Neutrophil (primary cell): ENCODE measurements around the gene PPP1R18.

Experiments used
- H3K27ac ChIP-seq: fragments of 200-600 bp; sonication (generic); 2 replicates; pipeline ENCODE4 v1.5.1; 2016; ENCODE audit warnings: mild to moderate bottlenecking, moderate library complexity
- H3K27me3 ChIP-seq: fragments of 200-600 bp; sonication (generic); 2 replicates; pipeline ENCODE4 v1.6.0; 2016; ENCODE audit warnings: mild to moderate bottlenecking
- H3K36me3 ChIP-seq: fragments of 200-600 bp; sonication (generic); 2 replicates; pipeline ENCODE4 v1.5.1; 2017
- H3K4me1 ChIP-seq, 2 experiments: fragments of 200-600 bp in 1 of 2; sonication (generic) in 1 of 2; 1 replicate in 1 of 2; 2 replicates in 1 of 2; pipeline versions ENCODE4 v1.5.1 to v1.6.1; 2013 to 2016; ENCODE audit warnings: low read depth in 1 of 2, low read length in 1 of 2, mild to moderate bottlenecking in 1 of 2, moderate library complexity in 1 of 2; ENCODE audit not compliant: control insufficient read depth in 1 of 2, insufficient read depth in 1 of 2
- H3K4me3 ChIP-seq, 2 experiments: fragments of 200-600 bp in 1 of 2; sonication (generic) in 1 of 2; 1 replicate in 1 of 2; 2 replicates in 1 of 2; pipeline ENCODE4 v1.5.1; 2013 to 2016; ENCODE audit warnings: low read depth in 1 of 2, low read length in 1 of 2, mild to moderate bottlenecking in 1 of 2, moderate library complexity in 1 of 2
- H3K9me3 ChIP-seq: fragments of 200-600 bp; sonication (generic); 2 replicates; pipeline ENCODE4 v1.5.1; 2016
- TF ChIP-seq, protein P1 (sequence below): fragments of 200-600 bp; sonication (generic); IDR thresholded peaks from 2 replicates; pipeline ENCODE4 v1.5.1; 2016; ENCODE audit warnings: antibody characterized with exemption

Gene PPP1R18, protein sequence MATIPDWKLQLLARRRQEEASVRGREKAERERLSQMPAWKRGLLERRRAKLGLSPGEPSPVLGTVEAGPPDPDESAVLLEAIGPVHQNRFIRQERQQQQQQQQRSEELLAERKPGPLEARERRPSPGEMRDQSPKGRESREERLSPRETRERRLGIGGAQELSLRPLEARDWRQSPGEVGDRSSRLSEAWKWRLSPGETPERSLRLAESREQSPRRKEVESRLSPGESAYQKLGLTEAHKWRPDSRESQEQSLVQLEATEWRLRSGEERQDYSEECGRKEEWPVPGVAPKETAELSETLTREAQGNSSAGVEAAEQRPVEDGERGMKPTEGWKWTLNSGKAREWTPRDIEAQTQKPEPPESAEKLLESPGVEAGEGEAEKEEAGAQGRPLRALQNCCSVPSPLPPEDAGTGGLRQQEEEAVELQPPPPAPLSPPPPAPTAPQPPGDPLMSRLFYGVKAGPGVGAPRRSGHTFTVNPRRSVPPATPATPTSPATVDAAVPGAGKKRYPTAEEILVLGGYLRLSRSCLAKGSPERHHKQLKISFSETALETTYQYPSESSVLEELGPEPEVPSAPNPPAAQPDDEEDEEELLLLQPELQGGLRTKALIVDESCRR

DNA sequence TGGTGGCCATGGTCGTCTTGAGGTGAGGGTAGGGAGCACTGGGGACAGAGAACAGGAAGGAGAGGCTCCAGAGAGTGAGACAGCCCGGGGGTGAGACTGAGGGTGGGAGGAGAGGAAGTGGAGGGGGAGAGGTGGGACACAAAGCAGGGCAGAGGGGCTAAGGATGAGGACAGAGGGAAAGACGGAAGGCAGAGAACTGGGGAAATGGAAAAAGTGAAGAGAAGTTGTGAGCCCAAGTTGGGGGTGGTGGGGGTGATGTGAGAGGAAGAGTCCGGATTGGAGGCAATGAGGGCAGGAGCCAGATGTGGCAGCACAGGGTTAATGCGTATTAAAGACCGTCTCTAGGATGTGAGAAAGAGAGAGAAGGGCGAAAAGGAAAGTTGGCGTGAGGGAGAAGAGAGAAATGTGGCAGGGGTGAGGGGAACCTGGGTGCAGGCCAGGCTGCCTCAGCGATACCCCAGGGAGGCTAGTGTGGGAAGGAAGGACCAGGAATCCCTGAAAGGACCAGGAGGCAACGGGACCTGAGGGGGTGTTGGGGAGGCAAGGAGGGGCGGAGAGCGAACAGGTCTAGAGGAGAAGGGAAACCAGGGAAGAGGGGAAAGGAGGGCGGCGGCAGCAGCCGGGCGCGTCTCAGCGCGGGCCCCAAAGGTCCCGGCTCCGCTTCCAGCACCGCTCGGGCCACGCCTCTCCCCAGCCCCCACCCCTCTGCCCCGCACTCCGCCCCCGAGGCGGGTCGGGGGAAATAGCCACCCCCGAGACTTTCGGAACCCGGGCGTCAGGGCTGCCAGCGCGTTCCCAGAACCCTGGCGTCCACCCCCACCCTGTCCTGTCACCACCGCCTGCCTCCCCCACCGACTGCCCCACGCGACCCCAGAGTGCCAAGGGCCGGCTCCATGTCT lies at the start of gene PPP1R18:
Gene PPP1R18 (minus strand): TSS at position 637 of the 899 bp plus-strand sequence. CDS start 627 bp downstream, at position 10.
- peak within 1 kb of the TSS; percentile 95 for H3K27ac ChIP-seq
- TF ChIP-seq, protein P1, sequence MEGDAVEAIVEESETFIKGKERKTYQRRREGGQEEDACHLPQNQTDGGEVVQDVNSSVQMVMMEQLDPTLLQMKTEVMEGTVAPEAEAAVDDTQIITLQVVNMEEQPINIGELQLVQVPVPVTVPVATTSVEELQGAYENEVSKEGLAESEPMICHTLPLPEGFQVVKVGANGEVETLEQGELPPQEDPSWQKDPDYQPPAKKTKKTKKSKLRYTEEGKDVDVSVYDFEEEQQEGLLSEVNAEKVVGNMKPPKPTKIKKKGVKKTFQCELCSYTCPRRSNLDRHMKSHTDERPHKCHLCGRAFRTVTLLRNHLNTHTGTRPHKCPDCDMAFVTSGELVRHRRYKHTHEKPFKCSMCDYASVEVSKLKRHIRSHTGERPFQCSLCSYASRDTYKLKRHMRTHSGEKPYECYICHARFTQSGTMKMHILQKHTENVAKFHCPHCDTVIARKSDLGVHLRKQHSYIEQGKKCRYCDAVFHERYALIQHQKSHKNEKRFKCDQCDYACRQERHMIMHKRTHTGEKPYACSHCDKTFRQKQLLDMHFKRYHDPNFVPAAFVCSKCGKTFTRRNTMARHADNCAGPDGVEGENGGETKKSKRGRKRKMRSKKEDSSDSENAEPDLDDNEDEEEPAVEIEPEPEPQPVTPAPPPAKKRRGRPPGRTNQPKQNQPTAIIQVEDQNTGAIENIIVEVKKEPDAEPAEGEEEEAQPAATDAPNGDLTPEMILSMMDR, result no peak
- no peaks in the 10 kb centered on the region for H3K9me3 ChIP-seq
- H3K4me1 ChIP-seq, result peaks cover 53 to 76% of the 10 kb centered on the region in 2 experiments
- peak within 1 kb of the TSS; percentile 95 to 100 for H3K4me3 ChIP-seq
- H3K36me3 ChIP-seq, result peaks cover 11% of the 10 kb centered on the region
- H3K27me3 ChIP-seq, result no peaks in the 10 kb centered on the region

DNA sequence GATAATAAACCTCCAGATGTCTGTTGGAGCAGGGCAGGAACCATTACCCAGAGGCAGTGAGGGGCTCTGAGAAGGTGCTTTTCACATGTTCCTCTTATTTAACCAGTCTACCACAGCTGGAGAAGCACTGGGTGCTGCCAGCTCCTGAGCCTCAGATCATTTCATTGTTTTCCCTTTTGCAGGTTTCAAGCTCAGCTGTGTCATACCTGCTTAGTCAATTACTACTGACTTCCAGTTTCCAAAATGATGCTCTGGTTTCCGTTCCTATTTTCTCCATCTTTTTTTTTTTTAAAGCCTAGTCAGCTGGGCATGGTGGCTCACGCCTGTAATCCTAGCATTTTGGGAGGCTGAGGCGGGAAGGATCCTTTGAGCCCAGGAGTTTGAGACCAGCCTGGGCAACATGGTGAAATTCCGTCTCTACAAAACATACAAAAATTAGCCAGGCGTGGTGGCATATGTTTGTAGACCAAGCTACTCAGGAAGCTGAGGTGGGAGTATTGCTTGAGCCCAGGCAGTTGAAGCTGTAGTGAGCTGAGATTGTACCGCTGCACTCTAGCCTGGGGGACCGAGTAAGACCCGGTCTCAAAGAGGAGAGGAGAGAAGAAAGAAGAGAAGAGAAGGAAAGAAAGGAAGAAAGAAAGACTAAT lies 49.3 kb upstream of the PPP1R18 start:
- H3K4me1 ChIP-seq, result peaks cover 27 to 37% of the 10 kb centered on the region in 2 experiments
- no peak overlapping the region for H3K4me3 ChIP-seq
- H3K27me3 ChIP-seq, result no peaks in the 10 kb centered on the region
- TF ChIP-seq, protein P1, result no peak
- H3K36me3 ChIP-seq, result peaks cover 98% of the 10 kb centered on the region
- H3K9me3 ChIP-seq, result no peaks in the 10 kb centered on the region
- H3K27ac ChIP-seq, result peak overlapping the region; percentile 13

DNA sequence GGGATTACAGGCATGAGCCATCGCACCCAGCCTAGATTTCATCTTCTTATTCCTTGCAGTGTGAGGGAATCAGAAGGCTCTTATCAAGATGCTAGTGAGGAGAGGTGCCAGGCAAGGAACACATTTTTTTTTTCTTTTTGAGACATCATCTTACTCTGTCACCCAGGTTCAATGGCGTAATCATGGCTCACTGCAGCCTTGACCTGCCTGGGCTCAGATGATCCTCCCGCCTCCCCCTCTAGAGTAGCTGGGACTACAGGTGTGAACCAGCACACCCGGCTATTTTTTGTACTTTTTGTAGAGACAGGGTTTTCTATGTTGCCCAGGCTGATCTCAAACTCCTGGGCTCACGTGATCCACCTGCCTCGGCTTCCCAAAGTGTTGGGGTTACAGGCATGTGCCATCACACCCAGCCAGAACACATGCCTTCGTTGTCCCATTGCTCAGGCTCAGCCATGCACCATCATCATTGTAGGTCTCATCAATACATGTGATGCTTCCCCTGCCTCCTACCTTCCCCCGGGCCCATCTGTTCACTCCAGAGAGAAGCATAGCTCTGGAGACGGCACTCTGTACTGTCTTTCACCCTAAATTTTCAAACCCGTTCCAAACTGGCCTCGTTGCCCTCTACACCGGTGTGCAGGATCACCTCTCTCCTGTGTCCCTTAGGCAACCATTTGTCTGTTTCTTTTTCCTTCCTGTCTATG lies 45.9 kb upstream of the PPP1R18 start:
- no peak overlapping the region for H3K4me3 ChIP-seq
- TF ChIP-seq, protein P1, result no peak
- H3K9me3 ChIP-seq, result no peaks in the 10 kb centered on the region
- no peaks in the 10 kb centered on the region for H3K27me3 ChIP-seq
- H3K27ac ChIP-seq, result peak overlapping the region; percentile 15
- H3K4me1 ChIP-seq, result peaks cover 14 to 21% of the 10 kb centered on the region in 2 experiments
- H3K36me3 ChIP-seq, result peaks cover 98% of the 10 kb centered on the region

DNA sequence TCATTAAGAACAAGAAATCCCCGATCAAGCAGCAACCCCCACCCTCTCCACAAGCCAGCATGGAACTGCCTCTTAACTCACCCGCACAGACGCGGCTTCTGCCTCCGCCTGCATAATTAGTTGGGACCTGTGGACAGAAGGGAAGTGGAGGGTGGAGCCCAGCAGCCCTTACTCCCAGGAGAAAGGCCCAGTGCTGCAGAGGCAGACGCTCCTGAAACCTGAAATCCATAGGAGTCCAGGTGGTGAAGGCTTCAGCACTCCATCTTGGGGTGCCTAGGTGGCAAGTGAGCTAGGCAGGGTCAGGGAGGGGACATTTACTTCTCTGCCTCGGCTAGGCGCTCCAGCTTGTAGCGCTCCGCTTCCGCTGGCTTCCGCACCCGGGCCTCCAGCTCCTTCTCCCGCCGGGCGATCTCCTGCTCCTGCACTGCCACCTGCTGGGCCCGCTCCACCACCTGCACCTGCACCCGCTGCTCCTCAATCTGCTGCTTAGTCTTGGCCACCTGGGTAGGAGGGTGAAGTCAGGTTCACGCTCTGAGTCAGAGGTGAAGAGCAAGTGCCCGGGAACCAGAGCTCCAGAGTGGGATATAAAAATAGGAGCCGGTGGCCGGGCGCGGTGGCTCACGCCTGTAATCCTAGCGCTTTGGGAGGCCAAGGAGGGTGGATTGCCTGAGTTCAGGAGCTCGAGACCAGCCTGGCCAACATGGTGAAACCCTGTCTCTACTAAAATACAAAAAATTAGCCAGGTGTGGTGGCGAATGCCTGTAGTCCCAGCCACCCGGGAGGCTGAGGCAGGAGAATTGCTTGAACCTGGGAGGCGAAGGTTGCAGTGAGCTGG lies 44.4 kb upstream of the PPP1R18 start:
- Histone ChIP-seq H3K4me1 (peaks cover 11 to 15% of the 10 kb centered on the region in 2 experiments), H3K36me3 (peaks cover 98% of the 10 kb centered on the region), H3K4me3 (no peak overlapping the region), H3K27ac (peak overlapping the region; percentile 64), H3K9me3 (no peaks in the 10 kb centered on the region), H3K27me3 (no peaks in the 10 kb centered on the region)
- TF ChIP-seq, protein P1, result peak; percentile 64
